ENCODE results near the gene TM2D3.

TM2D3 gene

GRCh38 chr15:101642361-101642760 lies 9.8 kb downstream of the TM2D3 start:
- no peak for DNase-seq (ENCODE audit: low read depth, low spot score)
- peak; percentile 21 for TF ChIP-seq CTCF (IDR thresholded peaks at IDR 0.05; ENCODE audit: low read depth, low read length)
- no peak overlapping the region for H3K4me3 ChIP-seq (ENCODE audit: low read depth, low read length)
- in situ Hi-C loops (cut with HindIII; ENCODE audit: low sequenced_read_pairs) = no loop called here

GRCh38 chr15:101641894-101642293 lies 10.3 kb downstream of the TM2D3 start:
- in situ Hi-C loops (cut with HindIII; ENCODE audit: low sequenced_read_pairs) = no loop called here
- H3K4me3 ChIP-seq (ENCODE audit: low read depth, low read length) = no peak overlapping the region
- TF ChIP-seq CTCF (IDR thresholded peaks at IDR 0.05; ENCODE audit: low read depth, low read length) = no peak
- DNase-seq (ENCODE audit: low read depth, low spot score) = no peak

GRCh38 chr15:101641129-101641764 lies 10.9 kb downstream of the TM2D3 start:
- TF ChIP-seq CTCF (IDR thresholded peaks at IDR 0.05; ENCODE audit: low read depth, low read length) = peak; percentile 91
- DNase-seq (ENCODE audit: low read depth, low spot score) = peak; percentile 68
- no peak overlapping the region for H3K4me3 ChIP-seq (ENCODE audit: low read depth, low read length)
- in situ Hi-C loops (cut with HindIII; ENCODE audit: low sequenced_read_pairs) = no loop called here

DNA sequence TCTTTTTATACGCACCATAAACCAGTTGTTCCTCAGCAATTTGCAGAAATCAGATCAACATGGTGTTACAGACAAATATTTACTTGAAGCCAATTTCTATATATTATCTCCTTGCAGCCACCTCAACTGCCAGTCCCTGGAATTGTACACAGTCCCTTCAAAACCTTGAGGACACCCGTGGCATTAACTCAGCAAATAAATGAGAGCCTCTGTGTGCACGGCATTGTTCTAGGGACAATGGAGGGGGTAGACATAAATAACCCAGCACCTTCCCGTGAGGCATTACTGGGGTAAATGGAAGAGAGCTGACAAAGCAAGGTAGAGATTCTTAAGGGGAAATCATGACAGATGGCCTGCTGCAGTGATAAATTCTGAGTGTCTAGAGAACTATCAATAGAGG lies 12.5 kb downstream of the TM2D3 start:
- H3K4me3 ChIP-seq (ENCODE audit: low read depth, low read length) = no peak overlapping the region
- TF ChIP-seq CTCF (IDR thresholded peaks at IDR 0.05; ENCODE audit: low read depth, low read length) = no peak
- no peak for DNase-seq (ENCODE audit: low read depth, low spot score)
- in situ Hi-C loops (cut with HindIII; ENCODE audit: low sequenced_read_pairs) = no loop called here

DNA sequence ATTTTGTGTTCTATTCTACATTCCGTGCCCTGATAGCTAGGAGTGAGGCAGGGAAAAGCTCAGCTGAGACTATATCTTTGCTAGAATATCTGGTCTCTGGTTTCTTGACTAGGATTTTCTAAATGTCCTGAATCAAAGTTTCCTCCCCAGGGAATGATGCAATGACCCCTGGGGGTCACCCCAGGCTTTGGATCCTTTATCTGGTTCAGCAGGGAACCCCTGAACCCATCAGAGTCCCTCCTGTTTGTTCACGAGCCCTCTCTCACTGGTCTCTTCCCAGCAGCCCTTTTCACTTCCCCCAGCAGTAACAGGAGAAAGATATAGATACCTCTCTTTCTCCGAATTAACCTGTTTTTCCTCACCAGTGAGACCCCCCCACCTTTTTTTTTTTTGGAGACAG lies 14.3 kb downstream of the TM2D3 start:
- no peak for DNase-seq (ENCODE audit: low read depth, low spot score)
- in situ Hi-C loops (cut with HindIII; ENCODE audit: low sequenced_read_pairs) = no loop called here
- no peak for TF ChIP-seq CTCF (IDR thresholded peaks at IDR 0.05; ENCODE audit: low read depth, low read length)
- no peak overlapping the region for H3K4me3 ChIP-seq (ENCODE audit: low read depth, low read length)

DNA sequence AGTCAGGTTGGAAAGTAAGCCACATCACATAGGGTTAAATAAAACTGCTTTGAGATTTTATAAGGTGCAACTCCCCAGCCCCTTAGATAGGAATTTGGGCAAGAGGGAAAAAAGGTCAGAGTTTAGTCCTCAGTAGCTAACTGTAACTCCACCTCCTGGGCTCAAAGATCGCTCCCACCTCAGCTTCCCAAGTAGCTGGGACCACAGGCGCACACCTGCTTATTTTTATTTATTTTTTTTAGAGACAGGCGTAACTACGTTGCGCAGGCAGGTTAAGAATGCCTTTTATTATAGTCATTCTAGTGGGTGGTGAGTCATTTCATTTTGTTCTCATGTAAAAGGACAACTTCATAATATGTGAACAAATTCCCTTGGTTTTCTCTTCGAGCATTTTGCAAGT lies 14.7 kb downstream of the TM2D3 start:
- in situ Hi-C loops (cut with HindIII; ENCODE audit: low sequenced_read_pairs) = no loop called here
- no peak overlapping the region for H3K4me3 ChIP-seq (ENCODE audit: low read depth, low read length)
- TF ChIP-seq CTCF (IDR thresholded peaks at IDR 0.05; ENCODE audit: low read depth, low read length) = no peak
- peak; percentile 59 for DNase-seq (ENCODE audit: low read depth, low spot score)

Data from astrocyte of the spinal cord (primary cell).